ENCODE results near the gene ST3GAL5. TPM values are rescaled to one million over a fixed set of nuclear protein-coding genes. Genes with fewer than 3 reads are reported as not detected.

The ST3GAL5 gene
- total RNA-seq, 2 experiments from 2014 or later, result 7.4 to 11.3 TPM

DNA sequence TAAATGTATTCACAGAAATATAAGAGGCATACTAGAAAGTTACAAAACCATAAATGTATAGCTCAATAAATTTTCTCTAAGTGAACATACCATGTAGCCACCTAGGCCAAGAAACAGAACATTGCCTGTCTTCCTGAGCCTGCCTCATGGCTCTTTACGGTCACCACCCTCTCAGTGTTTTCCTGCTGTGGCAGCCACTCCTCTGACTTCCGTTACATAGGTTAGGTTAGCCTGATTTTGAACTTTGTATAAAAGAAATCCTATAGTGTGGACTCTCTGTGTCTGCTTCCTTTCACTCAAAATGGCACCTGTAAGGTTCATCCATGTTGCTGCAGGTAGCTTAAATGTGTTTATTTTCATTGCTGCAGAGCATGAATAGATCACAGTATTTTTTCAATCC is 11.6 kb upstream of the ST3GAL5 start:
- Histone ChIP-seq H3K36me3 (ENCODE audit: insufficient read depth, low read length) (no peaks in the 10 kb centered on the region), H3K27ac (ENCODE audit: low read depth, low read length, poor library complexity, severe bottlenecking) (no peak overlapping the region), H3K9me3 (ENCODE audit: low read length) (0 out of 2 replicates have a peak, but pooled peaks cover 6% of the 10 kb centered on the region), H3K4me2 (ENCODE audit: low read length) (no peak overlapping the region), H4K20me1 (ENCODE audit: insufficient read depth, low read length) (no peaks in the 10 kb centered on the region), H2AFZ (ENCODE audit: low read length) (no peak overlapping the region), H3K4me3 (ENCODE audit: low read depth, low read length, poor library complexity, severe bottlenecking) (no peak overlapping the region), H3K9me2 (ENCODE audit: insufficient read depth, low read length) (no peaks in the 10 kb centered on the region), H3K79me2 (ENCODE audit: insufficient read depth, low read depth, low read length) (no peaks in the 10 kb centered on the region), H3K4me1 (ENCODE audit: insufficient read depth, low read length, poor library complexity, severe bottlenecking) (no peaks in the 10 kb centered on the region)
- TF ChIP-seq, protein P1, sequence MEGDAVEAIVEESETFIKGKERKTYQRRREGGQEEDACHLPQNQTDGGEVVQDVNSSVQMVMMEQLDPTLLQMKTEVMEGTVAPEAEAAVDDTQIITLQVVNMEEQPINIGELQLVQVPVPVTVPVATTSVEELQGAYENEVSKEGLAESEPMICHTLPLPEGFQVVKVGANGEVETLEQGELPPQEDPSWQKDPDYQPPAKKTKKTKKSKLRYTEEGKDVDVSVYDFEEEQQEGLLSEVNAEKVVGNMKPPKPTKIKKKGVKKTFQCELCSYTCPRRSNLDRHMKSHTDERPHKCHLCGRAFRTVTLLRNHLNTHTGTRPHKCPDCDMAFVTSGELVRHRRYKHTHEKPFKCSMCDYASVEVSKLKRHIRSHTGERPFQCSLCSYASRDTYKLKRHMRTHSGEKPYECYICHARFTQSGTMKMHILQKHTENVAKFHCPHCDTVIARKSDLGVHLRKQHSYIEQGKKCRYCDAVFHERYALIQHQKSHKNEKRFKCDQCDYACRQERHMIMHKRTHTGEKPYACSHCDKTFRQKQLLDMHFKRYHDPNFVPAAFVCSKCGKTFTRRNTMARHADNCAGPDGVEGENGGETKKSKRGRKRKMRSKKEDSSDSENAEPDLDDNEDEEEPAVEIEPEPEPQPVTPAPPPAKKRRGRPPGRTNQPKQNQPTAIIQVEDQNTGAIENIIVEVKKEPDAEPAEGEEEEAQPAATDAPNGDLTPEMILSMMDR (conservative IDR thresholded peaks at IDR 0.05; ENCODE audit: low read length), result no peak
- no peak for TF ChIP-seq EZH2phosphoT487 (IDR thresholded peaks at IDR 0.05; ENCODE audit: borderline replicate concordance, low read depth, low read length)
- BruUV-seq (replicated peaks), result no TSS peak
- CTCF ChIA-PET (ENCODE audit: unreplicated experiment), result no interaction called here
- no peak for DNase-seq (ENCODE audit: low spot score)
- POLR2A ChIA-PET, result no interaction called here
- intact Hi-C loops (cut with micrococcal nuclease; ENCODE audit: unreplicated experiment), result no loop called here

- H3K9me3 ChIP-seq (ENCODE audit: low read length), result 0 out of 2 replicates have a peak, but pooled peaks cover 6% of the 10 kb centered on the region
- H3K79me2 ChIP-seq (ENCODE audit: insufficient read depth, low read depth, low read length), result no peaks in the 10 kb centered on the region
- H3K36me3 ChIP-seq (ENCODE audit: insufficient read depth, low read length), result no peaks in the 10 kb centered on the region
- H3K27ac ChIP-seq (ENCODE audit: low read depth, low read length, poor library complexity, severe bottlenecking), result no peak overlapping the region
- H3K9me2 ChIP-seq (ENCODE audit: insufficient read depth, low read length), result no peaks in the 10 kb centered on the region
- BruUV-seq (replicated peaks), result no TSS peak
- H3K4me3 ChIP-seq (ENCODE audit: low read depth, low read length, poor library complexity, severe bottlenecking), result no peak overlapping the region
- CTCF ChIA-PET (ENCODE audit: unreplicated experiment), result interaction anchor here (0.8 kb wide), 1 partner anchor 137 kb away, joined by 3 read pairs; no protein-coding TSS in a partner anchor
- H4K20me1 ChIP-seq (ENCODE audit: insufficient read depth, low read length), result no peaks in the 10 kb centered on the region
- TF ChIP-seq EZH2phosphoT487 (IDR thresholded peaks at IDR 0.05; ENCODE audit: borderline replicate concordance, low read depth, low read length), result no peak
- TF ChIP-seq, protein P1 (conservative IDR thresholded peaks at IDR 0.05; ENCODE audit: low read length), result no peak
- POLR2A ChIA-PET, result no interaction called here
- intact Hi-C loops (cut with micrococcal nuclease; ENCODE audit: unreplicated experiment), result no loop called here
- no peaks in the 10 kb centered on the region for H3K4me1 ChIP-seq (ENCODE audit: insufficient read depth, low read length, poor library complexity, severe bottlenecking)
- DNase-seq (ENCODE audit: low spot score), result no peak
- no peak overlapping the region for H2AFZ ChIP-seq (ENCODE audit: low read length)
- no peak overlapping the region for H3K4me2 ChIP-seq (ENCODE audit: low read length)
Measured at GRCh38 chr2:85899849-85900248, 11.1 kb upstream of the ST3GAL5 start.

GRCh38 chr2:85899284-85899683 is 10.5 kb upstream of the ST3GAL5 start:
- H3K9me3 ChIP-seq (ENCODE audit: low read length), result 0 out of 2 replicates have a peak, but pooled peaks cover 6% of the 10 kb centered on the region
- H3K79me2 ChIP-seq (ENCODE audit: insufficient read depth, low read depth, low read length), result no peaks in the 10 kb centered on the region
- CTCF ChIA-PET (ENCODE audit: unreplicated experiment), result interaction anchor here (0.8 kb wide), 1 partner anchor 137 kb away, joined by 3 read pairs; no protein-coding TSS in a partner anchor
- POLR2A ChIA-PET, result interaction anchor here (0.7 kb wide), 1 partner anchor 172 kb away, joined by 3 read pairs; no protein-coding TSS in a partner anchor
- H3K9me2 ChIP-seq (ENCODE audit: insufficient read depth, low read length), result no peaks in the 10 kb centered on the region
- H3K27ac ChIP-seq (ENCODE audit: low read depth, low read length, poor library complexity, severe bottlenecking), result no peak overlapping the region
- no peak overlapping the region for H3K4me2 ChIP-seq (ENCODE audit: low read length)
- no peaks in the 10 kb centered on the region for H3K4me1 ChIP-seq (ENCODE audit: insufficient read depth, low read length, poor library complexity, severe bottlenecking)
- no peak for DNase-seq (ENCODE audit: low spot score)
- H3K36me3 ChIP-seq (ENCODE audit: insufficient read depth, low read length), result no peaks in the 10 kb centered on the region
- TF ChIP-seq, protein P1 (conservative IDR thresholded peaks at IDR 0.05; ENCODE audit: low read length), result no peak
- TF ChIP-seq EZH2phosphoT487 (IDR thresholded peaks at IDR 0.05; ENCODE audit: borderline replicate concordance, low read depth, low read length), result no peak
- intact Hi-C loops (cut with micrococcal nuclease; ENCODE audit: unreplicated experiment), result no loop called here
- no peak overlapping the region for H3K4me3 ChIP-seq (ENCODE audit: low read depth, low read length, poor library complexity, severe bottlenecking)
- H2AFZ ChIP-seq (ENCODE audit: low read length), result no peak overlapping the region
- no peaks in the 10 kb centered on the region for H4K20me1 ChIP-seq (ENCODE audit: insufficient read depth, low read length)
- no TSS peak for BruUV-seq (replicated peaks)

Measured in OCI-LY7 (cell line).